ENCODE results near the gene GAB2.

DNA sequence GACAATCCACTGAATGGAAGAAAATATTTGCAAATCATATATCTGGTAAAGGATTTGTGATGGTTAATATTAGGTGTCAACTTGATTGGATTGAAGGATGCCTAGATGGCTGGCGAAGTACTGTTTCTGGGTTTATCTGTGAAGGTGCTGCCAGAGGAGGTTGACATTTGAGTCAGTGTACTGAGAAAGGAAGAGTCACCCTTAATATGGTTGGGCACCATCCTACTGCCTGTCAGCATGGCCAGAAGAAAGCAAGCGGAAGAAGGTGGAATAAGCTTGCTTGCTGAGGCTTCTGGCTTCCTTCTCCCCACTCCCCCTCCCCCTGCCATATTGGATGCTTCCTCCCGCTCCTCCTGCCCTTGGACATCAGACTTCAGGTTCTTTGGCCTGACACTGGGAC lies 101.9 kb downstream of the GAB2 start:
- TF ChIP-seq POLR2A (IDR thresholded peaks at IDR 0.05): no peak
- TF ChIP-seq, protein P1, sequence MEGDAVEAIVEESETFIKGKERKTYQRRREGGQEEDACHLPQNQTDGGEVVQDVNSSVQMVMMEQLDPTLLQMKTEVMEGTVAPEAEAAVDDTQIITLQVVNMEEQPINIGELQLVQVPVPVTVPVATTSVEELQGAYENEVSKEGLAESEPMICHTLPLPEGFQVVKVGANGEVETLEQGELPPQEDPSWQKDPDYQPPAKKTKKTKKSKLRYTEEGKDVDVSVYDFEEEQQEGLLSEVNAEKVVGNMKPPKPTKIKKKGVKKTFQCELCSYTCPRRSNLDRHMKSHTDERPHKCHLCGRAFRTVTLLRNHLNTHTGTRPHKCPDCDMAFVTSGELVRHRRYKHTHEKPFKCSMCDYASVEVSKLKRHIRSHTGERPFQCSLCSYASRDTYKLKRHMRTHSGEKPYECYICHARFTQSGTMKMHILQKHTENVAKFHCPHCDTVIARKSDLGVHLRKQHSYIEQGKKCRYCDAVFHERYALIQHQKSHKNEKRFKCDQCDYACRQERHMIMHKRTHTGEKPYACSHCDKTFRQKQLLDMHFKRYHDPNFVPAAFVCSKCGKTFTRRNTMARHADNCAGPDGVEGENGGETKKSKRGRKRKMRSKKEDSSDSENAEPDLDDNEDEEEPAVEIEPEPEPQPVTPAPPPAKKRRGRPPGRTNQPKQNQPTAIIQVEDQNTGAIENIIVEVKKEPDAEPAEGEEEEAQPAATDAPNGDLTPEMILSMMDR (IDR thresholded peaks at IDR 0.05): no peak

All from tibial nerve (tissue), 3 donors.